Thymus (tissue), 11 donors: Measurements from ENCODE around the gene TOX3. TPM values are rescaled to one million over a fixed set of nuclear protein-coding genes. Genes with fewer than 3 reads are reported as not detected.

Source experiments
- DNase-seq, 9 donors: peaks; one replicate each; pipeline ENCODE4 v3.0.0-alpha.2; 2013; ENCODE audit warnings: low spot score in 9 of 9, low read depth in 6 of 9, missing footprints in 1 of 9
- H3K27ac ChIP-seq, 2 donors: one replicate each; pipeline ENCODE4 v1.5.1; 2013; ENCODE audit warnings: control low read depth in 1 of 2, low read depth in 1 of 2, low read length in 1 of 2, mild to moderate bottlenecking in 1 of 2, moderate library complexity in 1 of 2
- H3K27me3 ChIP-seq, 2 donors: one replicate each; pipeline ENCODE4 v1.5.1; 2013; ENCODE audit warnings: low read length in 1 of 2; ENCODE audit not compliant: control insufficient read depth in 2 of 2, insufficient read depth in 1 of 2
- H3K36me3 ChIP-seq, 2 donors: one replicate each; pipeline ENCODE4 v1.5.1; 2013; ENCODE audit warnings: low read length in 1 of 2, mild to moderate bottlenecking in 1 of 2, moderate library complexity in 1 of 2; ENCODE audit not compliant: control insufficient read depth in 2 of 2, insufficient read depth in 2 of 2
- H3K4me1 ChIP-seq, 2 donors: one replicate each; pipeline ENCODE4 v1.5.1; 2013; ENCODE audit warnings: low read length in 2 of 2; ENCODE audit not compliant: control insufficient read depth in 2 of 2, insufficient read depth in 2 of 2
- H3K4me3 ChIP-seq, 2 donors: one replicate each; pipeline ENCODE4 v1.5.1; 2013; ENCODE audit warnings: low read length in 2 of 2, control low read depth in 1 of 2, mild to moderate bottlenecking in 1 of 2
- H3K9me3 ChIP-seq, 2 donors: one replicate each; pipeline ENCODE4 v1.5.1; 2013; ENCODE audit warnings: low read length in 1 of 2, mild to moderate bottlenecking in 1 of 2; ENCODE audit not compliant: control insufficient read depth in 2 of 2, insufficient read depth in 1 of 2
- WGBS: extraction: QIAGEN DNeasy Blood & Tissue Kit; methylation state at CpG from one replicate; pipeline ENCODE4 v1.1.7; 2013; 5-methylcytosine and 5-hydroxymethylcytosine counted together
- polyA plus RNA-seq: library from polyadenylated mRNA; stranded (reverse); fragments of 200-250 nt; gene quantifications from one replicate; pipeline ENCODE4 v1.2.3, GENCODE V29; 2013
- total RNA-seq: library from RNA; stranded (reverse); fragments of 120-200 nt; gene quantifications from one replicate; pipeline ENCODE4 v1.2.4, GENCODE V29; 2013
- donor health status: healthy.

Gene TOX3
- total and polyA plus RNA-seq, 2 donors: 0.87 to 0.90 TPM

DNA sequence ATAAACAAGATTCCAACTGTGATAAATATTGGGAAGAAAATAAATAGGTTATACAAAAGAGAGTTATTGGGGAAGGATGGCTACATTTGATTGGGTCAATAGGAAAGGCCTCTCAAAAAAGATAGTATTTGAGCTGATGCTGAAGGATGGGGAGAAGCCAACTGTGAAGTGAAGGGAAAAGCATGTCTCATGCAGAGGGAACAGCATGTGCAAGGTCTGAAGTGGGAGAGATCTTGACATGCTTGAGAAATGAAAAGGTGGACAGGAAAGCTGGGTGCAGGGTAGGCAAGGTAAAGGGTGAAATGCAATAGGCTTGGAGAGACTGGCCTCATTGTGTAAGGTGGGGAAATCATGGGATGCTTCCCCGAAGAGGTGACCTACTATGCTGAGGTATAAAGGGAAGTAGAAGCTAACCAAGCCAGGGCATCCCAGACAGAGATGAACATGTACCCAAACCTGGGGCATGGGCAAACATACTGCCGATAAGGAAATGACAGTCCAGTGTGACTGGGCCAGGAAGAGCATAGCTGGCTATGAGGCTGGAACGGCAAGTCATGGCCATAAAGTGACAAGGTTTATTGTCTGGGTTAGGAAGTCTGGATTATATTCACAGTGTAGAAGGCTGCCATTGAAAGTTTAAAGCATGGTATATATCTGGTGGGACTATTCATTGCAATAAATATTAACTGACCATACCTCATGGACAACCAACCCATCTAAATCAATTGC lies 91.2 kb downstream of the TOX3 start:
- DNase-seq: no peak
- H3K4me3 ChIP-seq: no peak overlapping the region
- WGBS: 87% methylated on average over 3 of the region's 3 CpGs
- H3K27me3 ChIP-seq: no peaks in the 10 kb centered on the region
- H3K36me3 ChIP-seq: no peaks in the 10 kb centered on the region
- H3K4me1 ChIP-seq: no peaks in the 10 kb centered on the region
- no peak overlapping the region for H3K27ac ChIP-seq
- no peaks in the 10 kb centered on the region for H3K9me3 ChIP-seq

DNA sequence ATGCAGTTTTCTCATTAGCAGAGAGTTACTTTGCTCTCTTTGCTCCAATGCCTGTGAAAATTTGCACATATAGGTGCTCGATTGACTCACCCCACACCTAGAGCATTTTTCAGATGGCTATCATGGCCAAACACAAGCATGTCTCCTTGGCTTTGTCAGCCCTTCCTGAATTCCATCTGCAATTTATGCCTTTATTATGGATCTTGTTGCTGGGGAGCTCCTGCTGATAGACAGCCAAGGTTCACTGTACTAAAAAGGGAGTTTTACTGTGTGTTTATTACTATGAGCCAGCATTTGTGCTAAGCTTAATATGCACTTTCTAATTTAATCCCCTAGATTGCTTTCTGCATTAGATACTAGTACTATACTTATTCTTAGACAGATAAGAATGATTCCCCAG lies 93.3 kb downstream of the TOX3 start:
- 86% methylated on average over 1 of the region's 1 CpG for WGBS
- no peak overlapping the region for H3K27ac ChIP-seq
- no peak overlapping the region for H3K4me3 ChIP-seq
- no peaks in the 10 kb centered on the region for H3K4me1 ChIP-seq
- H3K9me3 ChIP-seq: no peaks in the 10 kb centered on the region
- H3K36me3 ChIP-seq: no peaks in the 10 kb centered on the region
- DNase-seq: no peak
- no peaks in the 10 kb centered on the region for H3K27me3 ChIP-seq

DNA sequence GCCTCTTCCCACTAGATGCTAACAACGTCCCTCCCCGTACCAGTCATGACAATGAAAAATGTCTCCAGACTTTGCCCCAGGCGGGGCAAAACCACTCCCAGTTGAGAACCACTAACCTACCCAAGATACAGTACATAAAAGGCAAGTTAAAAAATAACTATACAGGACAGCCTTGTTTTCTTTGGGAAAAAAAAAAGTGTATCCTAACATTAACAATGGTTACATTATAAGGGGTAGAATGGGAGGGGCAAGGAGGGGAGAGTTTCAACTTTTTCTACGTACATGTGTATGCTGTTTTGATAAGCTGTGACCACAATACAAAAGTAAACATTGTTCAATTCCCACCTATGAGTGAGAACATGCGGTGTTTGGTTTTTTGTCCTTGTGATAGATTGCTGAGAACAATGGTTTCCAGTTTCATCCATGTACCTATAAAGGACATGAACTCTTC lies 94.9 kb downstream of the TOX3 start:
- no peak for DNase-seq
- H3K4me3 ChIP-seq: no peak overlapping the region
- WGBS: 94% methylated on average over 5 of the region's 5 CpGs
- H3K9me3 ChIP-seq: no peaks in the 10 kb centered on the region
- H3K27me3 ChIP-seq: no peaks in the 10 kb centered on the region
- no peaks in the 10 kb centered on the region for H3K4me1 ChIP-seq
- no peaks in the 10 kb centered on the region for H3K36me3 ChIP-seq
- no peak overlapping the region for H3K27ac ChIP-seq

DNA sequence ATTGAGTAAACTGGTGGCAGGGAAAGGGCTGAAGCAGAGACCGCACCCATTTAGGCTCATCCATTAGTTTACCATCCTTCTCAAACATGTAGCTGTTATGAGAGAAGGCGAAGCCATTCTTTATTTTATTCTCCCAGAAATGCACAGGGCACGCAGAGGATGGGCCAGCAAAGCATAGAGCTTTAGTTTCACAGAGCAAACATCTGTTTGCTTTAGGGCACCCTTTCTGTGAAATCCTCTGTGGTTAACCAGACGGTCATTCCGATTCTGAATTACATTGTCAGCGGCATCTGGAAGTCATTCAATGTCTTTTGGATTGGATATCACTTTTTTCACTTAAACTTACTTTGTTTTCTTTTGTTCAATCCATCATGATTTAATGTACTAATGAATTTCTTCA lies 96.0 kb downstream of the TOX3 start:
- DNase-seq: no peak
- no peaks in the 10 kb centered on the region for H3K9me3 ChIP-seq

DNA sequence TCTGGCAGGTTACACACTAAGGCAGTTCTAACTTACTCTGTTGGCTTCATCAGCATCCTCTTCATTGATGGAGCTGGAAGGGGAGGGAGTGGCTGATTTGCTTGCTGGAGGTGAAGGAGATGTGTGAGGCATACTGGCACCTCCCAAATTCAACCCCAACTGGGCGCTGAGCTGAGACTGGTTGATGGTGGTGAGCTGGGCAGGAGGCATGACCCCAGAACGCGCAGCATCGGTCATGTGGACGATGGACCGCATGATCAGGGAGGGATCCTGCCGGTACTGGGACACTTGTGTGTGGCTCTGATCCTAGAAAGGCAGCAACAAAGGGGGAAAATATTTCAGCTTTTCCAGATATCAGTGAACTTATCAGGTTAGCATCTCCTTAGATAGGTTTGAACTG lies 96.7 kb downstream of the TOX3 start:
- H3K9me3 ChIP-seq: no peaks in the 10 kb centered on the region
- no peaks in the 10 kb centered on the region for H3K27me3 ChIP-seq
- no peaks in the 10 kb centered on the region for H3K4me1 ChIP-seq
- DNase-seq: no peak
- no peaks in the 10 kb centered on the region for H3K36me3 ChIP-seq
- WGBS: 97% methylated on average over 7 of the region's 7 CpGs
- no peak overlapping the region for H3K27ac ChIP-seq
- H3K4me3 ChIP-seq: no peak overlapping the region

More for the DNA sequence above, 96.0 kb downstream of the TOX3 start:
- 93% methylated on average over 6 of the region's 6 CpGs for WGBS
- H3K4me1 ChIP-seq: no peaks in the 10 kb centered on the region
- no peaks in the 10 kb centered on the region for H3K36me3 ChIP-seq
- H3K27me3 ChIP-seq: no peaks in the 10 kb centered on the region
- no peak overlapping the region for H3K27ac ChIP-seq
- H3K4me3 ChIP-seq: no peak overlapping the region

DNA sequence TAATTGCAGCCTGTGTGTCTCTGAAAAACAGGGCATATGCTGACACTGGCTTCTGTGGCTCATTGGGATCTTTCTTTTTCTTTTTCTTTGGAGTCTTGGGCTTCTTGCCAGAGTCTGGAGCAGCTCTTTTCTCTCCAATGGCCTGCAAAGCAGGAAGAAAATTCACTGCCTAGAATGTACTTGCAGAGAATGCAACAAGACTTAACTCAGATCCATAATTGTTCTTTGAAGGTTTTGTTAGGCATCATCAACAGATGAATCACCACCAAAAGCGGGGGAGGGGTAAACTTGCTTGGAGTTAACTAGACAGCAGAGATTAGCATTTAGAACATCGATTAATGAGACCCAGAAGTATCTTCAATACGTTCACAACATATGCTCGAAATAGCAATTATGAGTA lies 100.9 kb downstream of the TOX3 start:
- no peaks in the 10 kb centered on the region for H3K36me3 ChIP-seq
- no peak for DNase-seq
- no peaks in the 10 kb centered on the region for H3K9me3 ChIP-seq
- no peaks in the 10 kb centered on the region for H3K4me1 ChIP-seq
- H3K27ac ChIP-seq: no peak overlapping the region
- no peaks in the 10 kb centered on the region for H3K27me3 ChIP-seq
- no peak overlapping the region for H3K4me3 ChIP-seq
- 89% methylated on average over 4 of the region's 4 CpGs for WGBS

DNA sequence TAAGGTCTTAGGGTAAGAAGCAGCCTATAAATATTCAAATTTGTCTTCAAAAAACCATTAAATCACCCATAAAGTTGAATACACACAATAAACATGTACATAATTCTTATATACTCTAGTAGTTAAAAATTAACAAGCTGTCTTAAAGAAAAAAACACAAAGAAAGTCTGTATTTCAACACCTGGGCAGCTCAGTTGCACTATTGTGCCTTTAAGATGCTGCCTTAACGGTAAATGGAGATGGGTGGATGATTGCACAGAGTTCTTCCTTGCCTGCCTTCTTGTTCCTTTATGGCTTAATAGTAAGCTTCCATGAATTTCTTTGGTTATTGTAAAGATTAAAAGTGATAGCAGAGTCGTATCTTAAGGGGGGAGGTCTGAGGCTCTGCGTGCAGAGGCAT lies 105.1 kb downstream of the TOX3 start:
- WGBS: 92% methylated on average over 3 of the region's 3 CpGs
- DNase-seq: no peak

DNA sequence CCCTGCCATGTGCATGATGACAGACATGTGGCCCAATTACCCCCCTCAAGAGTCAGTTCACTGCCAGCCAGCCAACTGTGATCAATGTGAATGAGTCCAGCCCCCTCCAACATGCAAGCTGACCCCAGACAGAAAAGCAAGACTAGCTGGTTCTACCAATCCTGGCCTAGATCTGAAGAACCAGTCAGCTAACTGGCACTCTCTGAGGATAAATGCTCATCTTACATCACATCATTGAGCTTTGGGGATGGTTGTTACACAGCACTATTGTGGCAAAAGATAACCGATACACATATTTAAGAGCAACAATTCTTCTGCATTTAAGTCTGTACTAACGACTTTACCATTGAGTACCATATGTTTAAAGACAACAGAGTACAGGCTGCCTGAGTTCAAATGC lies 106.7 kb downstream of the TOX3 start:
- no peak for DNase-seq
- Histone ChIP-seq H3K27ac (no peak overlapping the region), H3K27me3 (no peaks in the 10 kb centered on the region), H3K36me3 (no peaks in the 10 kb centered on the region), H3K9me3 (no peaks in the 10 kb centered on the region), H3K4me1 (no peaks in the 10 kb centered on the region), H3K4me3 (no peak overlapping the region)
- 95% methylated on average over 2 of the region's 2 CpGs for WGBS

More for the DNA sequence above, 105.1 kb downstream of the TOX3 start:
- Histone ChIP-seq H3K4me3 (no peak overlapping the region), H3K36me3 (no peaks in the 10 kb centered on the region), H3K4me1 (no peaks in the 10 kb centered on the region), H3K27ac (no peak overlapping the region), H3K9me3 (no peaks in the 10 kb centered on the region), H3K27me3 (no peaks in the 10 kb centered on the region)

DNA sequence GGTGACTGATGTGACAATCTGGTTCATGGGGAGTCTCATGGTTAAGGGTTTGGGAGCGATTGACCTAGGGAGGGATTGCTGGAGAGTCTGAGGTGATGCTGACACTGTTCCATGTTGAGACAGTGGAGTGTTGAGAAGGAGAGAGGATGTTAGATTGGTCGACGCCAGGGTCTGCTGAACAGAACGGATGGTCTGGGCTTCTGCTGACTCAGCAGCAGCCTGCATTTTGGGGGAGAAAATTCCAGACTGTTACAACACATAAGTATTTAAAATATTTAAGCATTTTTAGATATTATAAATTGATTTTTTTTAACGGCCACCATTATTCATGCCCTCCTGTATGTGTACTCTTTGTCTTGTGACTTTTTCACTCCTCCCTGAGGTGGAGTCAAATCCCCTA lies 107.2 kb downstream of the TOX3 start:
- no peaks in the 10 kb centered on the region for H3K4me1 ChIP-seq
- H3K27me3 ChIP-seq: no peaks in the 10 kb centered on the region
- H3K27ac ChIP-seq: no peak overlapping the region
- no peak overlapping the region for H3K4me3 ChIP-seq
- no peak for DNase-seq
- WGBS: 94% methylated on average over 5 of the region's 5 CpGs
- H3K9me3 ChIP-seq: no peaks in the 10 kb centered on the region
- H3K36me3 ChIP-seq: no peaks in the 10 kb centered on the region
